UCSD-AML1 (cell line): Measurements from ENCODE around the gene DBNDD2.

Source experiments
- DNase-seq: peaks from one replicate; lab custom pipeline; 2025; ENCODE audit not compliant: unreplicated experiment; lab: John Stamatoyannopoulos, UW

Gene DBNDD2

DNA sequence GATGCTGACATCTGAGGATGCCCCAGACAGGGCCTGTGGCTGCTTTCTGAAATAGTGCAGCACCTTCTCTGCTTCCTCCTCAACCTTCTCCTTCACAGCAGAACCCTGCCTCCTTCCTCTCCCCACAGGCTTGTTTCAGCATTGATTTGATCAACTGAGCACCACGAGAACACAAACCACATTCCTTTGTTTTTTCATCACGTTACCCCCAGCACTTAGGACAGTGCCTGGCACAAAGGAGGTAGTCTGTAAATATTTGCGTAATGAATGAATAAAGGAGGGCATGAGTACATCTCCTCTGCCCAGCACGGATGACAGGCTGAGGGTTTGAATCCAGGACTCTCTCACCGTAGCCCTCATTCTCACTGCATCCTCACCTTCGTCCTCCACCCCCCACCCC lies 40.2 kb downstream of the DBNDD2 start:
- DNase-seq = no peak

GRCh38 chr20:45449528-45449927 lies 41.4 kb downstream of the DBNDD2 start:
- DNase-seq = no peak

- no peak for DNase-seq
Measured at GRCh38 chr20:45450097-45450818, 42.2 kb downstream of the DBNDD2 start.

GRCh38 chr20:45452238-45452637 lies 44.1 kb downstream of the DBNDD2 start:
- DNase-seq = no peak

DNA sequence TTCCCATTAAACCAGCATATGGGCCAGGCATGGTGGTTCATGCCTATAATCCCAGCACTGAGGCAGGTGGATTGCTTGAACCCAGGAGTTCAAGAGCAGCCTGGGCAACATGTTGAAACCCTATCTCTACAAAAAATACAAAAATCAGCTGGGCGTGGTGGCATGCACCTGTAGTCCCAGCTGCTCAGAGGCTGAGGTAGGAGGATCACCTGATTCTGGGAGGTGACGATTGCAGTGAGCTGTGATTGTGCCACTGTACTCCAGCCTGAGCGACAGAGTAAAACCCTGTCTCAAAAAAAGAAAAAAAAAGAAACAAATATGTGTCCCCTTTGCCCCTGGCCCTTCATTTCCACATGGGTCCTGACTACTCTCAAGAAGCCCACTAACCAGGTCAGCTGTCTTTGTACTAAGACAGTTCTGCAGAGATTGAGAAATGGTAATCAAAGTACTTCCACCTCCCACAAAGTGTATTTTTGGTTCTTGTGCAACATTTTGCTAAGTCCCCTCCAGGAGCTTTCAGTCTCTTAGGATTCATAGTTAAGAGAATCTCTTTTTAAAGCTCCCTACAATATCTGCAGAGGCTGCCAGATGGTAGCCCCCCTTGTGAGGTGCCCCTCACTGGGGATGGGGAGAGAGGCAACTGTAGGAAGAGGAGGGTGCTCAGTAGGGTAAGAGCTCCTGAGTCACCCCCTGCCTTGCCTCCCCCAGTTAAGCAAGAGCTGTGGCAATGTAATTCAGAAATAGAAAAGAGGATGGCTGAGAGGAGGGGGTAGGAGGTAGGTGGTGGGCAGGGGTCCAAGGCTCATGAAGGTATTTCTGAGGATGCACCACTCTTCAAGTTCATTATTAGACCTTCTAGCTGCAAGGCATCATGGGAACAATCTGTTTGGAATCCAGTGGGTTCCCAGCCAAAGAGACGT lies 44.9 kb downstream of the DBNDD2 start:
- no peak for DNase-seq

DNA sequence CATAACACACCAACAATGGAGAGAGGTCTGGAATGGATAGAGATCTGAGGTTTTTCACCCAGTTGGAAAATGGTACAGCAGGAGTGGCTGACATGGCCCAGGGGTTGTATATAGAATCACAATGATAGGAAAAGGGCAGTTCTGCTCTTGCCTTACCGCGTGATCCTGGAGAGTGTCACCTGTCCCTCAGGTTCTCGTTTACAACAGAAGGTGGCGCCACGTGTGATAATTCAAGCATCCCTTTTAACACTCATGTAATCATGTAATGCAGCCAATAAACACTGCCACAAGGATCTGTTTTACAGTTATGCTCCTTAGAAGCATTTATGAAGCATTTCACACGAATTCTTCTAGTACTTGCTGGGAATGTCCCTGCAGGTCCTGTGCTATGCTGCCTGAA lies 48.5 kb downstream of the DBNDD2 start:
- no peak for DNase-seq

DNA sequence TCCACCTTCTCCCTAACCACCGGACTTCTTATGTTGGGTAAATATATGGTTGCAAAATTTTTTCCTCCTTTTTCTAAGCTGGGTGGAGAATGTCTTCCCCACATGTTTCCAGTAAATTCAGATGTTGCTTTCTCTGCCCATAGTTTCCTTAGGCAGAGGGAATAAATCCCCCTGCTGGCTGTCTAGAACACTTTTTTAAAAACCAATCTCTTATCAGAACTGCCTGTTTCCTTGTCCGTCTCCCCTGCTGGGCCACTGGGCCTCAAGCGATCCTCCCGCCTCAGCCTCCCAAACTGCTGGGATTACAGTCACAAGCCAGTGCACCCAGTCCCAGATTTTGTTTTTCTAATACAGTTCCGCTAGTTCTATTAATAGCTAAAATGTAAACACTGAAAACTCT lies 51.5 kb downstream of the DBNDD2 start:
- DNase-seq = no peak
